Fibroblast of skin of right quadriceps (primary cell): ENCODE measurements around the gene IRAK2.
"Not testable (repeated sequence)": the region's sequence is repeated elsewhere in the genome, so short reads cannot be mapped to it uniquely, and the experiment has no call there.

Experiments used
- DNase-seq: peaks from one replicate; pipeline ENCODE4 v3.0.0-alpha.2; 2013

Gene IRAK2, protein sequence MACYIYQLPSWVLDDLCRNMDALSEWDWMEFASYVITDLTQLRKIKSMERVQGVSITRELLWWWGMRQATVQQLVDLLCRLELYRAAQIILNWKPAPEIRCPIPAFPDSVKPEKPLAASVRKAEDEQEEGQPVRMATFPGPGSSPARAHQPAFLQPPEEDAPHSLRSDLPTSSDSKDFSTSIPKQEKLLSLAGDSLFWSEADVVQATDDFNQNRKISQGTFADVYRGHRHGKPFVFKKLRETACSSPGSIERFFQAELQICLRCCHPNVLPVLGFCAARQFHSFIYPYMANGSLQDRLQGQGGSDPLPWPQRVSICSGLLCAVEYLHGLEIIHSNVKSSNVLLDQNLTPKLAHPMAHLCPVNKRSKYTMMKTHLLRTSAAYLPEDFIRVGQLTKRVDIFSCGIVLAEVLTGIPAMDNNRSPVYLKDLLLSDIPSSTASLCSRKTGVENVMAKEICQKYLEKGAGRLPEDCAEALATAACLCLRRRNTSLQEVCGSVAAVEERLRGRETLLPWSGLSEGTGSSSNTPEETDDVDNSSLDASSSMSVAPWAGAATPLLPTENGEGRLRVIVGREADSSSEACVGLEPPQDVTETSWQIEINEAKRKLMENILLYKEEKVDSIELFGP

DNA sequence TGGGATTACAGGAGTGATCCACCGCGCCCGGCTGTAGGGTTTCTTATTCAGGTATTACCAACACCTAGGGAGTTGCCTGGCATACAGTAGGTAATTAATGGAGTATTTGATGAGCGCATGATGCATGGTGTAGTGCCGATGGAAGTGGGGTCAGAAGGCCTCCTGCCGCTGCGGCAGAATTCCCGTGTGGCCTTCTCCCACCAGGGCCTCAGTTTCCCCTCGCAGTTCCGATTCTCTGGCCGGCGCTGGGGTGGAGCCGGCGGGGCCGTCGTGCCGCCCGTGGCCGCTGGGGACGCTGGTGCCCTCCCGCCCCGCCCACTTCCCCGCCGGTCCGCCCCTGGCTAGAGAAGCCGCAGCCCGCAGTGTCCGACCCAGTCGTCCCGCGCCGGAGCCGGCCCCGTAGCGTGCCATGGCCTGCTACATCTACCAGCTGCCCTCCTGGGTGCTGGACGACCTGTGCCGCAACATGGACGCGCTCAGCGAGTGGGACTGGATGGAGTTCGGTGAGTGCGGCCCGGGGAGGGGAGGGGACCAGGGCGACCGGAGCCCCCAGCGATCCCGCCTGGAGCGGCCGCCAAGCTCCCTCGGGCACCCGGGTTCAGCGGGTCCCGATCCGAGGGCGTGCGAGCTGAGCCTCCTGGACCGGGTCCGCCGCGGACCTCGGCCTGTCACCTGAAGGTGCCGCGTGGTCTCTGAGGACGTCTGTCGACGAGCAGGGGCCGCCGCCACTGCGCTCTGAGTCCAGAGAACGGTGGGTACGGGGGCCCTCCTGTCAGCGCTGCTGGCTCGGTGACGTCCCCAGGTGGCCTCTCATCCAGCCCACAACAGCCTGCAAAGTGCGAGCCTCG lies at the start of gene IRAK2:
IRAK2 (plus strand) TSS at position 374 of the 848 bp plus-strand sequence; CDS start at position 410, 36 bp downstream.
- DNase-seq = peak; percentile 41

DNA sequence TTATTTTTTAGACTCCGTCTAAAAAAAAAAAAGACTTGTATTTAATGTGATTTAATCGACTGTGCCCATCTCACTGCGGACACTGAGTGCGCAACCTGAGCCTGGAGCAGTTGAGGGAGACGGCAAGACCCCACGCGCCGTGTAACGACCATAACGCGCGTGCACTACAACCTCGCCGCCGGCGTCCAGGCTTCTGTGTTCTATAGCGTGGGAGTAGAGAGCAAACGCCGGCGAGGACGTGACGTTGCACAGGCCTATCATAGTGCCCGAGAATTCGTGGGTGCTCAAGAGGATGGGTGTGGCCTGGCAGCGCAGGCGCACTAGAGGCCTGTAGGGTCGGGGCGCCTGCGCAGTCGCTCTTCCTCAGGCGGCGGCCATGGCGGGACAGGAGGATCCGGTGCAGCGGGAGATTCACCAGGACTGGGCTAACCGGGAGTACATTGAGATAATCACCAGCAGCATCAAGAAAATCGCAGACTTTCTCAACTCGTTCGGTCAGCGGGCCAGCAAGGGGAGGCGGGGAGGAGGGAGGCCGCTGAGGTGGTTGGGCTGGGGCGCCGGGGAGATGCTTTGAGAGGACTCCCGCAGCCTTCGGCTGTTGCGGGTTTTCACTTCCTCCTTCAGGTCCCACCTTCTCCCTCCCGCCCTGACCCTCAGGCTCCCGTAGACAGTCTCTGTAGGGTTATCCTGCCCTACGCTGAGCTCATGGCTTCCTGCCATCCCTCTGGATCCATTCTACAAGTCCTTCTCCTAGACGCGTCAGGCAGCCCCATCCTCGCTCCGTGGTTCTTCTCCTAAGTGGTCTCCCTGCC lies 49.2 kb upstream of the IRAK2 start, which contains the start of gene BRK1:
BRK1 (plus strand) TSS at position 350 of the 812 bp plus-strand sequence; CDS start at position 377, 27 bp downstream.
- peak; percentile 95 for DNase-seq

DNA sequence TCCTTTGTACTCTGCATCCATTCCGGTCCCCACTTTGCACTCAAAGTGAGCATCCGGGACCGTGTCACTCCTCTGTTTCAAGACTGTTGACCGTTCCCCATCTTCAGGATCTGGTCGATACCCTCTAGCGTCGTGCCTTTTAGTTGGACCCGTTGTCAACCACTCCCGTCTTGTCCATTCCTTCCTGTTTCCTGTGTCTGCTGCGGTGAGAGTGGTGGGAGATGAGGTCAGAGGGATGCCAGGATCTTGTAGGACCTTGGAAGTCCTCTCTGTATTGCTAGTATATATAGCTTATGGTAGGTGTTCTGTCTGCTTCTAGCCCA lies 48.6 kb upstream of the IRAK2 start:
- DNase-seq = peak; percentile 37

DNA sequence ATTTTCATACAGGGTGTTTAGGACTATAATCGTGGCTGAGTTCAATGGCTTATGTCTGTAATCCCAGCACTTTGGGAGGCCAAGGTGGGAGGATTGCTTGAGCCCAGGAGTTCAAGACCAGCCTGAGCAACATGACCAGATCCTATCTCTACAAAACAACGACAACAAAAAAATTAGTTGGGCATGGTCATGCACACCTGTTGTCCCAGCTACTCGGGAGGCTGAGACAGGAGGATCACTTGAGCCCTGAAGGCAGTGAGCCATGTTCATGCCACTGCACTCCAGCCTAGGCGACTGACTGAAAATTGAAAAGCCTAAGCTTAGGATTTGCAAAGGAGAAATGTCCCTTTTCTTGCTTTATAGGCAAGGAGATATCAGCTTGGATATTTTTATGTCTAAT lies 47.8 kb upstream of the IRAK2 start:
- no peak for DNase-seq

DNA sequence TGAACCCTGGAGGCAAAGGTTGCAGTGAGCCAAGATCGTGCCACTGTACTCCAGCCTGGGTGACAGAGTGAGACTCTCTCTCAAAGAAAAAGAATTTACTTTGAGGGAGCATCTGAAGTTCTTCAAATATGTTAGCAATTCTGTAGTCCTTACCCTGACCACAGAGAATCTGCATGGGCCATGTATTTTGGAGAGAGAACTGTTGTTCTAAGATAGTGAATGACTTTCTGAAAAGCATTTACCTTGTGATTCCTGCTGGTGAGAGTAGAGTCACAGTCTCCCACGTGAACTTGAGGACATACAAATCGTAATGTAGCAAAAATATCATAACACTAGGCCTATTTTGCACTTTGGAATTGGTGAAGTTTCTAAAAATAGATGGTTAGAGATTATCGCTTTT lies 45.3 kb upstream of the IRAK2 start:
- no peak for DNase-seq

DNA sequence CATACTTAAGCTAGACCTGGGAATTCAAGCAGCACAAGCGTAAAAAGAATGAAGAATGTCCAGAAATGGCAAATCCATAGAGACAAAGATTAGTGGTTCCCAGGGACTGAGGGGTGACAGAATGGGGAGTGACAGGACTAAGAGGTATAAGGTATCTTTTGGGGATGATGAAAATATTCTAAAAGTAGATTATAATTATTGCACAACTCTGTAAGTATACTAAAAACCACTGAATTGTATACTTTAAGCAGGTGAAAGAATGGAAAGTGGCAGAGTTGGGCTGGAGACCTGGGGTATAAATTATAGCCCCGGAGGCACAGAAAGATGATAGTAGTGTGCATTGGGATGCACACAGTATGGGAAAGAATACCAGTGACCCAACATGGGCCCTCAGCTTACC lies 43.7 kb upstream of the IRAK2 start:
- no peak for DNase-seq

DNA sequence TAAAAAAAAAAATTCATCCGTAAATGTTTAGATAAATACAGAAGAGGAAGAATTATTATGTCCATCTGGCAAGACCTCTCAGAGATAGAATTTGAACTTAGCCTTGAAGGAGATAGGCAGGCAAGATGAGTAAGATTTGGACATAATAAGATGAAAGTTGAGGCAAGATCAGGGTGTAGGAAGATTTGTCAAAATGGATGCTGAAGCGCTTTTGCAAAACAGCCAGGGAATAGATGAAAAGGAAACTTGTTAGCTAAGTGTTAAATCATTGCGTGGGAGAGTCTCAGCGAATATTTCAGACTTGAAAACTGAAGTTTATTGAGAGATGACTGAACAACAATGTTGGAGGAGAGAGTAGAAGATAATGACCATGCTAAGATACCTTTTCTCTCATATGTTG lies 42.0 kb upstream of the IRAK2 start:
- DNase-seq = no peak

DNA sequence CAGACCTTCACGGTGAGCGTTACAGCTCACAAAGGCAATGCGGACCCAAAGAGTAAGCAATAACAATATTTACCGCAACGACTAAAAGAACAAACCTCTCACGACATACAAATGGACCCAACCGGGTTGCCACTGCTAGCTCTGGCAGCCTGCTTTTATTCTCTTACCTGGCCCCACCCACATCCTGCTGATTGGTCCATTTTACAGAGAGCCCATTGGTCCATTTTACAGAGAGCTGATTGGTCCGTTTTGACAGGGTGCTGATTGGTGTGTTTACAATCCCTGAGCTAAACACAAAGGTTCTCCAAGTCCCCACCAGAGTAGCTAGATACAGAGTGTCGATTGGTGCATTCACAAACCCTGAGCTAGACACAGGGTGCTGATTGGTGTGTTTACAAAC lies 28.8 kb upstream of the IRAK2 start:
- not testable (repeated sequence) for DNase-seq

DNA sequence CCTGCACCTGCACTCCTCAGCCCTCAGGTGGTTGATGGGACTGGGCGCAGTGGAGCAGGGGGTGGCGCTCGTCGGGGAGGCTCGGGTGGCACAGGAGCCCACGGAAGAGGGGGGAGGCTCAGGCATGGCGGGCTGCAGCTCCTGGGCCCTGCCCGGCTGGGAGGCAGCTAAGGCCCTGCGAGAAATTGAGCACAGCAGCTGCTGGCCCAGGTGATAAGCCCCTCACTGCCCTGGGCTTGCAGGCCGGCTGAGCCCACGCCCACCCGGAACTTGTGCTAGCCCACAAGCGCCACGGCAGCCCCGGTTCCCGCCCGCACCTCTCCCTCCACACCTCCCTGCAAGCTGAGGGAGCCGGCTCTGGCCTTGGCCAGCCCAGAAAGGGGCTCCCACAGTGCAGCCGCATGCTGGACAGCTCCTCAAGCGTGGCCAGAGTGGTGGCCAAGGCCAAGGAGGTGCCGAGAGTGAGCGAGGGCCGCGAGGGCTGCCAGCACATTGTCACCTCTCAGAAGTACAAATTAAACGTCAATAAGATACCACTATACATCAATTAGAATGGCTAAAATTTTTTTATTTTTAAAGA lies 28.2 kb upstream of the IRAK2 start:
- no peak for DNase-seq

DNA sequence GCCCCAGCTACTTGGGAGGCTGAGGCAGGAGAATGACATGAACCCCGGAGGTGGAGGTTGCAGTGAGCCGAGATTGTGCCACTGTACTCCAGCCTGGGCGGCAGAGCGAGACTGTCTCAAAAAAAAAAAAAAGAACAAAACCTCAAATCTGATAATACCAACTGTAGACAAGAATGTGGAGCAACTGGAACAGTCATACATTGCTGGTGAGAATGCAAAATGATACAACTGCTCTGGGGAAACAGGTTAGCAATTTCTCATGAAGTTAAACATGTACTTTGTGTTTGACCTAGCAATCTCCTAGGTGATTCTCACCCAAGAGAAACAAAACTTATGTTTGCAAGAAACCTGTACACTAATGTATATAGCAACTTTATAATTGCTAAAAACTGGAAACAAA lies 27.5 kb upstream of the IRAK2 start:
- DNase-seq = no peak

DNA sequence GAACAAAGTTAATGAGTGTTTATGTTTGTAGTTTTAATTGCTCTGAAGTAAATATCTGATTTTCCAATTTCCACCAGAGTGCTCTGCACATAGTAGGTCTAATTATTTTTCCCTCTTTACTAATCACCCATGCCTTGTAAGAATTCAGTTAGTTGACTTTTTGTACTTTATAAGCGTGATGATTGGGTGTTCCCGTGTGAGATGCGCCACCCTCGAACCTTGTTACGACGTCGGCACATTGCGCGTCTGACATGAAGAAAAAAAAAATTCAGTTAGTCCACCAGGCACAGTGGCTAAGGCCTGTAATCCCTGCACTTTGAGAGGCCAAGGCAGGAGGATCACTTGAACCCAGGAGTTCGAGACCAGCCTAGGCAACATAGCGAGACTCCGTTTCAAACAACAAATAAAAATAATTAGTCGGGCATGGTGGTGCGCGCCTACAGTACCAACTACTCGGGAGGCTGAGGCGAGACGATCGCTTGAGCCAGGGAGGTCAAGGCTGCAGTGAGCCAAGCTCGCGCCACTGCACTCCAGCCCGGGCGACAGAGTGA lies 23.6 kb upstream of the IRAK2 start:
- DNase-seq = no peak

DNA sequence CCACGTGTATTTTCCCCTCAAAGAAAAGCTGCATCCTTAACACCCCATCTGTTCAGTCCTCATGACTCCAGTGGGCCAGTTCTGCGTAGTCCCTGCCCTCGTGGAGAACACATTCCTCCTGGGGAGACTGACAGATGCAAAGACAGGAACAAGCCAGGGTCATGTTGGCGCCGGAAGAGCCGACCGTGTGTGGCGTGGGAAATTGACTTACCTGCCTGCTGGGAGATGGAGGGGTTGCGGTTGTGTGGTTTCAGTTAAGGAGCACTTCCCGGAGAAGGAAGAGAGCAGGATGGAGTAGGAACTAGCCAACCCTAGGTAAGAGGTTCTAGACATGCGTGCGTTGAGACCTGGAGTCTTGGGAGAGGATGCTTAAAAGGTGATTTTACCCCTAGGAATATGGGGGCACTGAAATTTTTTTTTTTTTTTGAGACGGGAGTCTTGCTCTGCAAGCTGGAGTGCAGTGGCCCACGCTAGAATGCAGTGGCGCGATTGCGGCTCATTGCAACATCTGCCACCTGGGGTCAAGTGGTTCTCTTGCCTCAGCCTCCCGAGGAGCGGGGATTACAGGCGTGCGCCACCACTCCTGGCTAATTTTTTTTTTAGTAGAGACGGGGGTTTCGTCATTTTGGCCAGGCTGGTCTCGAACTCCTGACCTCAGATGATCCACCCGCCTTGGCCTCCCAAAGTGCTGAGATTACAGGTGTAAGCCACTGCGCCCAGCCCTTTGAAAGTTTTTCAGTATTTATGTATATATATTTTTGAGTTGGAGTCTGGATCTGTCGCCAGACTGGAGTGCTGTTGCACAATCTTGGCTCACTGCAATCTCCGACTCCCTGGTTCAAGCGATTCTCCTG lies 21.8 kb upstream of the IRAK2 start:
- DNase-seq = no peak

DNA sequence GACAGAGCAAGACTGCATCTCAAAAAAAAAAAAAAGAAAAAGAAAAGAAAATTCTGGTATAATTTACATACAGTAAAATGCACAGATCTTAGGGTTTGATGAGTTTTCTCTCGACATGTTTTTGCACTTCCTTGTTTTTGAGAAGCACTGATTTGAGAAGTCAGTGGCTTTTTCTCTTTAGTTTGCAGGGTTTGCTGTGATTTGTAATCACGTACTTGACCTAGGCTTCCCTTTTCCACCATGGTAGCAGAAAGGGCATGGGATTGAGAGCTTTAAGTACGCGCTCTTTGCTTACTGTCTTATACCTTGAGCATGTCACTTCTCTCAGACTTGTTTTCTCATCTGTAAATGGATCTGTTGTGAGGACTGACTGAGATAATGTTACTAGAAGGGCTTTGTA lies 19.0 kb upstream of the IRAK2 start:
- no peak for DNase-seq

DNA sequence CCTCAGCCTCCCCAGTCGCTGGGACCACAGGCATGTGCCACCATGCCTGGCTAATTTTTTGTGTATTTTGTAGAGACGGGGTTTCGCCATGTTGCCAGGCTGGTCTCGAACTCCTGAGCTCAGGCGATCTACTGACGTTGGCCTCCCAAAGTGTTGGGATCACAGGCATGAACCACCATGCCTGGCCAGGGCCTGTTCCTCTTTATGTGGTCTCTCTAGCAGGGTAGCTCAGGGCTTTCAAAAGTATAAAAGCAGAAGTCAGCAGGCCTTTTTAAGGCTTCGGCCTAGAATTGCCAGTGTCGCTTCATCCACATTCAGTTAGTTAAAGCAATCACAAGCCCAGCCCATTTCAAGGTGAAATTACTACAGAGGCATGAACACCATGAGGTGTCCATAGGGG lies 15.5 kb upstream of the IRAK2 start:
- no peak for DNase-seq

DNA sequence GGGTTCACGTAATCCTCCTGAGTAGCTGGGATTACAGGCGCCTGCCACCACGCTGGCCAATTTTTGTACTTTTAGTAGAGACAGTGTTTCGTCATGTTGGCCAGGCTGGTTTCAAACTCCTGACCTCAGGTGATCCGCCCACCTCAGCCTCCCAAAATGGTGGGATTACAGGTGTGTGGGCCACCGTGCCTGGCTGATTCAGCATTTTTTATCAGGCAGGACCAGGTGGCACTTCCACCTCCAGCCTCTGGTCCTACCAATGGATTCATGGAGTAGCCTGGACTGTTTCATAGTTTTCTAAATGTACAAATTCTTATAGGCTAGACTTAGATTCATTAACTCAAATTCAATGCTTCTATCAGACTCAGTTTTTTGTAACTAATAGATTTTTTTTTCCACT lies 13.7 kb upstream of the IRAK2 start:
- DNase-seq = no peak

DNA sequence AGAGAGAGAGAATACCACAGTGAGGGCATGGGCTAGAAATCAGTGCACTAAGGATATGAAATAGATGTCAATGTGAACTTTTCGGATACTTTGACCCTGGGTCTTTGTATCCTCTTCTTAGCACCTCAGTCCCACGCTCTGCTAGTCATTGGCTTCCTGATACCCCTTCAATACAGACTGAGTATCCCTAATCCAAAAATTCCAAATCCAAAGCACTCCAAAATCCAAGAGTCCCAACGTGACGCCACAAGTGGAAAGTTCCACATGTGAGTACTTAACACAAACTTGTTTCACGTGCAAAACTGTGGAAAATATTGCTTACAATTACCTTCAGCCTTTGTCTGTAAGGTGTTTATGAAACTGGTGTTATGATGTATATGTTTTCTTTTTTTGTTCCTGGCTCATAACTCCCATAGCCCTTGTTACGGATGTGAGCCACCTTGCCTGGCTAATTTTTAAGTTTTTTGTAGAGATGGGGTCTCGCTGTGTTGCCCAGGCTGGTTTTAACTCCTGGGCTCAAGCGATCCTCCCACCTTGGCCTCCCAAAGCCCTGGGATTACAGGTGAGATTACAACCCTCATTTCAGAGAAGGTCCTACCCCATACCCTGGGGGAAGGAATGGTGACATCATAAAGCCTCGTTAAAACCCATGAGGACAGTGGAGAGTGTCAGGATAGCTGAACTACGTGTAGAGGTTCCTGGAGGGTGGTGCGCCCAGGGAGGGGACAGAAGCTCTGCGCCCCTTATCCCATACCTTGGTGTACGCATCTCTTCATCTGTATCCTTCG lies 10.2 kb upstream of the IRAK2 start:
- DNase-seq = no peak

DNA sequence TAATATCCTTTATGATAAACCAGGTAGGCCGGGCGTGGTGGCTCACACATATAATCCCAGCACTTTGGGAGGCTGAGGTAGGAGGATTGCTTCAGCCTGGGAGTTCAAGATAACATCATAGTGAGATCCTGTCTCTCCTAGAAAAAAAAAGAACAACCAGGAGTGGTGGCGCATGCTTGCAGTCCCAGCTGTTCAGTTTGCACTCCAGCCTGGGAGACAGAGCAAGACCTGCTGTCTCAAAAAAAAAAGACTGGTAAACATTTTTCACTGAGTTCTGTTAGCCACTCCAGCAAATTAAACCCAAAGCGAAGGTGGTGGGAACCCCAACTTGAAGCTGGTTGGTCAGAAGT lies 9.6 kb upstream of the IRAK2 start:
- DNase-seq = no peak

DNA sequence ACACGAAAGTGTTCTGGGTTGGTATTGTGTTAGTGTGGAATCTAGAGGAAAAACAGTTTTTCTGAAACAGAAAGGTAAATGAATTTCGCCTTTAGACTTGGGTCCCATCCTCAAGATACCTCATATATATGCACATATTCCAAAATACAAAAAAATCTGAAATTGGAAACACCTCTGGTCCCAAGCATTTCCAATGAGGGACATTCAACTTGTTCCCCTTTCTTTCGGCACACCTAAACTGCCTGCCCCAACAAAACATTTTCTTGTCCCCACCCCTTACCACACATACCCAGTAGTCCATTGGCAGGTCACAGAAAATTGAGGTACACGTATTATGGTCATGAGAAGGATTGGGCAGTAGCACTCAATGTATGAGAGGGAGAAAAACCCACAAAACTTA lies 9.1 kb upstream of the IRAK2 start:
- DNase-seq = no peak

DNA sequence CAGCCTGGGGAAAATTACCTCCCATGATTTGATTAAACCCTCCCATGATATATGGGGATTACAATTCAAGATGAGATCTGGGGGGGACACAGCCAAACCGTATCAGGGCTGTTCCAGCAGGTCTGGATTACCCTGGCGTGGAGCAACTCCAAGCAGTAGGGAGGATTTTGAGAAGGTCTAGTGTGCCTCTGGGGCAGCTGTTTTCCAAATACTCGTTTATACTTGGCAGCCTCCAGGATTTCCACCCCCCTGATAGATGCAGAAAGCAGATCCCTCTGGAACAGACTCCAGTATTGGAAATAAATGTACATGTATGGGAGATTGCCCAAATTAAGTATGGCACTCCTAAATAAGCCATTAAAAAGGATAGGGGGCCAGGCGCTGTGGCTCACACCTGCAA lies 7.7 kb upstream of the IRAK2 start:
- no peak for DNase-seq

DNA sequence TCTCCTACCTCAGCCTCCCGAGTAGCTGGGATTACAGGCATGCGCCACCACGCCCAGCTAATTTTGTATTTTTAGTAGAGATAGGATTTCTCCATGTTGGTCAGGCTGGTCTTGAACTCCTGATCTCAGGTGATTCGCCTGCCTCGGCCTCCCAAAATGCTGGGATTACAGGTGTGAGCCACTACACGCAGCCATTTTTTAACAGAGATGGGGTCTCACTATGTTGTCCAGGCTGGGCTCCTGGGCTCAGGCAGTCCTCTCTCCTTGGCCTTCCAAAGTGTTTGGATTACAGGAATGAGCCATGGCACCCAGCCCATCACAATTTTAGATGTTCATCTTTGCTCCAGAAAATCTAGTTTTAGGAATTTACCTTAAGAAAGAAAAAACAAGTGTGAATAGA lies 6.2 kb upstream of the IRAK2 start:
- DNase-seq = not testable (repeated sequence)
